Lower leg skin (tissue), 4 donors: ENCODE data around the gene VWA2. TPM values are rescaled to one million over a fixed set of nuclear protein-coding genes. Genes with fewer than 3 reads are reported as not detected.

Experiments
- DNase-seq, 2 donors: peaks; one replicate each; pipeline ENCODE4 v3.0.0-alpha.2; 2019; ENCODE audit warnings: low spot score in 2 of 2
- H3K4me3 ChIP-seq: fragments of 200-600 bp; sonication (generic); 2 replicates; pipeline ENCODE4 v1.5.1; 2017; ENCODE audit warnings: mild to moderate bottlenecking, low read depth; ENCODE audit not compliant: poor library complexity, severe bottlenecking
- POLR2A ChIP-seq, 2 donors: fragments of 450-650 bp; IDR thresholded peaks; one replicate each; pipeline ENCODE4 v1.6.1; 2016 to 2017; ENCODE audit warnings: antibody characterized with exemption in 2 of 2, mild to moderate bottlenecking in 1 of 2, moderate library complexity in 1 of 2
- WGBS, 2 donors: methylation state at CpG; one replicate each; pipeline ENCODE4 v1.1.5; 2018; 5-methylcytosine and 5-hydroxymethylcytosine counted together
- intact Hi-C: fragments of 100-400 bp; cut with DNase I; formaldehyde crosslinking; loops from one replicate; pipeline ENCODE4 v1.15.0; 2023; ENCODE audit warnings: low total_unique reads
- total RNA-seq, 4 donors: library from RNA; depleted of rRNA; stranded (reverse); fragments of >200 nt; gene quantifications; one replicate each; pipeline ENCODE4 v1.1.0, GENCODE V29; 2016
- TF ChIP-seq, protein P1 (sequence below), 3 donors: fragments of 450-650 bp; IDR thresholded peaks; one replicate each; pipeline ENCODE4 v1.5.1; 2016; ENCODE audit warnings: antibody characterized with exemption in 3 of 3, mild to moderate bottlenecking in 3 of 3, moderate library complexity in 2 of 3

VWA2 gene
- total RNA-seq, 4 donors from 2014 or later: 14.2 to 21.7 (median 20.6) TPM

DNA sequence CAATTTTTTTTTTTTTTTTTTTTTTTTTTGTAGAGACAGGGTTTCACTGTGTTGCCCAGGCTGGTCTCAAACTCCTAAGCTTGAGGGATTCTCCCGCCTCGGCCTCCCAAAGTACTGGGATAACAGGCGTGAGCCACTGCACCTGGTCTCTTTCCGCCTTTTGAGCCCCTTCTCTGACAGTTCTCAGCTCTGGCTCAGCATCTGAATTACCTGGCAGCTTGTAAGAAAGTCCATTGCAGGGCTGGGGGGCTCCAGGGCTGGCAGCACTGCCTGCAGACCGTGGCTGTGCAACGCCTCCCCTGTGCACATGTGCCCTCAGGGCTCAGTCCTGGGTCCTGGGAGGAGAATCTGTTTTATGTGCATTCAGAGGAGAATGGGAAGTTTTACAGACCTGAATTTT, 37.6 kb downstream of the VWA2 start:
- TF ChIP-seq POLR2A (IDR thresholded peaks at IDR 0.05): no peak
- TF ChIP-seq, protein P1, sequence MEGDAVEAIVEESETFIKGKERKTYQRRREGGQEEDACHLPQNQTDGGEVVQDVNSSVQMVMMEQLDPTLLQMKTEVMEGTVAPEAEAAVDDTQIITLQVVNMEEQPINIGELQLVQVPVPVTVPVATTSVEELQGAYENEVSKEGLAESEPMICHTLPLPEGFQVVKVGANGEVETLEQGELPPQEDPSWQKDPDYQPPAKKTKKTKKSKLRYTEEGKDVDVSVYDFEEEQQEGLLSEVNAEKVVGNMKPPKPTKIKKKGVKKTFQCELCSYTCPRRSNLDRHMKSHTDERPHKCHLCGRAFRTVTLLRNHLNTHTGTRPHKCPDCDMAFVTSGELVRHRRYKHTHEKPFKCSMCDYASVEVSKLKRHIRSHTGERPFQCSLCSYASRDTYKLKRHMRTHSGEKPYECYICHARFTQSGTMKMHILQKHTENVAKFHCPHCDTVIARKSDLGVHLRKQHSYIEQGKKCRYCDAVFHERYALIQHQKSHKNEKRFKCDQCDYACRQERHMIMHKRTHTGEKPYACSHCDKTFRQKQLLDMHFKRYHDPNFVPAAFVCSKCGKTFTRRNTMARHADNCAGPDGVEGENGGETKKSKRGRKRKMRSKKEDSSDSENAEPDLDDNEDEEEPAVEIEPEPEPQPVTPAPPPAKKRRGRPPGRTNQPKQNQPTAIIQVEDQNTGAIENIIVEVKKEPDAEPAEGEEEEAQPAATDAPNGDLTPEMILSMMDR (IDR thresholded peaks at IDR 0.05): no peak
- 92 to 93% methylated on average over 6 of the region's 6 CpGs for WGBS, 2 donors

DNA sequence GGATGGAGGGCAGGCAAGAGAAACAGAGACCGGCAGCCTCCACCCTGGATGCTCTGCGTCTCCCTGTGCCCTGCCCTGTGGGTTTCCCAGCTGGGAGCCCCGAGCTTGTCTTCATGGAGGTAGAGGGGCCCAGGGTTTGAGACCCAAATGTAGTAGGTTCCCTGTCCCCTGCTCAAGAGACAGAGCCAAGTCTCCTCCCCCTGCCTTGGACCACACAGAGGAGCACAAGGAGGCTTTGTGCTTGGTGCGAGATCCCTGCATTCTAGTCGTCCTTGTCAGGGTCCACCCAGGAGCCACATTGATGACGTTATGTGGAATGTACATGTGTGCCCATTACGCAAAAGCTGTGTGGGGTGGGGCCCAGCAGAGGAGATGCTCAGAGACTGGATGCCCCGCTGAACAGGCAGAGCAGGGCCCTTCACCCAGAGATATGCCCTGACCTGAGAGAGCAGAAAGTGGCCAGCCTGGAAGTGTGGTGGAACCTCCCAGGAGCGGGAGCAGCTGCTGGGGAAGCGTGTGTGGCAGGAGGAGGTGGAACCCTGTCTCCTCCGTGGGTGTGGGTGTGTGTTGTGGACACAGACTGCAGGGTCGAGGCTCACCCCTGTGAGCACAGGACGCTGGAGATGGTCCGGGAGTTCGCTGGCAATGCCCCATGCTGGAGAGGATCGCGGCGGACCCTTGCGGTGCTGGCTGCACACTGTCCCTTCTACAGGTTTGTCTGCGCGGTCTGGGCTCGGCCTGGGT, 39.3 kb downstream of the VWA2 start:
- TF ChIP-seq POLR2A (IDR thresholded peaks at IDR 0.05): no peak
- TF ChIP-seq, protein P1 (IDR thresholded peaks at IDR 0.05): no peak
- intact Hi-C loops: no loop called here
- peak in 1 of 2 donors; percentile 86 for DNase-seq
- WGBS, 2 donors: 79 to 84% methylated on average over 19 to 22 of the region's 22 CpGs
- no peak overlapping the region for H3K4me3 ChIP-seq

More for the DNA sequence above, 37.6 kb downstream of the VWA2 start:
- DNase-seq: peak in 1 of 2 donors; percentile 75
- intact Hi-C loops: no loop called here
- H3K4me3 ChIP-seq: no peak overlapping the region

DNA sequence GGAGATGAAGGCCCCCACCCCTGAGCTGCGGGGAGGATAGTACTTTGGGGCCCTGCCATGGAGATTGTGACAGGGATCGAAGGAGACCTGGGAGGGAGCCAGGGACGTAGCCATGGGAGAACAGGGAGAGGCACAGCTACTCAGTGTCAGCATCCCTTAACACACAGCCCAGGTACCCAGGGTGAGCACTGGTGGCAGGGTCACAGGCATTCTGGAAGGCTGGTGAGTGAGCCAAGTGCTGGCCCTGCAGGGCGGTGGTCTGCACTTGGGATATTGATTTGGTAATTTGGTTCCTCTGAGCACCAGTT, 39.8 kb downstream of the VWA2 start:
- no peak for TF ChIP-seq POLR2A (IDR thresholded peaks at IDR 0.05)
- TF ChIP-seq, protein P1 (IDR thresholded peaks at IDR 0.05): no peak
- DNase-seq: no peak
- no peak overlapping the region for H3K4me3 ChIP-seq
- 56 to 86% methylated on average over 4 of the region's 4 CpGs for WGBS, 2 donors
- intact Hi-C loops: no loop called here

DNA sequence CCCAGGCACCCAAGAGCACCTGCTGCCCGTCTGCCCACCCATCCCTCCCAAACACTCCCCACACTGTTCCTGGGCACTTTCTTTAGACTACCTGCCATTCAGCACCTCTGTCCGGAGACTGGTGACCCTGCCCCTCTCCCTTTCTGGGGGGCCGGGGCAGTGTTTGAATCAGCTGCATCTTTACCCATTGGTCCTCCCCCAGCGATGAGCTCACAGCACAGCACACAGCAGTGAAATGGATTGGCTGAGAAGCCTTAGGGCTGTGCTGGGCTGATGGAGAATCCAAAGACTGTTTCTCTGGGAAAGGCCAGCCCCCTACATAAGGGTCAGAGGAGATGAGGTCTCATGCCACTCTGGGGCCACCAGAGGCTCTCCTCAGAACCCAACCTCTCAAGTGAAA, 40.2 kb downstream of the VWA2 start:
- TF ChIP-seq, protein P1 (IDR thresholded peaks at IDR 0.05): no peak
- TF ChIP-seq POLR2A (IDR thresholded peaks at IDR 0.05): no peak
- WGBS, 2 donors: 91 to 95% methylated on average over 4 of the region's 4 CpGs
- intact Hi-C loops: no loop called here
- no peak overlapping the region for H3K4me3 ChIP-seq
- DNase-seq: peak in 1 of 2 donors; percentile 77

DNA sequence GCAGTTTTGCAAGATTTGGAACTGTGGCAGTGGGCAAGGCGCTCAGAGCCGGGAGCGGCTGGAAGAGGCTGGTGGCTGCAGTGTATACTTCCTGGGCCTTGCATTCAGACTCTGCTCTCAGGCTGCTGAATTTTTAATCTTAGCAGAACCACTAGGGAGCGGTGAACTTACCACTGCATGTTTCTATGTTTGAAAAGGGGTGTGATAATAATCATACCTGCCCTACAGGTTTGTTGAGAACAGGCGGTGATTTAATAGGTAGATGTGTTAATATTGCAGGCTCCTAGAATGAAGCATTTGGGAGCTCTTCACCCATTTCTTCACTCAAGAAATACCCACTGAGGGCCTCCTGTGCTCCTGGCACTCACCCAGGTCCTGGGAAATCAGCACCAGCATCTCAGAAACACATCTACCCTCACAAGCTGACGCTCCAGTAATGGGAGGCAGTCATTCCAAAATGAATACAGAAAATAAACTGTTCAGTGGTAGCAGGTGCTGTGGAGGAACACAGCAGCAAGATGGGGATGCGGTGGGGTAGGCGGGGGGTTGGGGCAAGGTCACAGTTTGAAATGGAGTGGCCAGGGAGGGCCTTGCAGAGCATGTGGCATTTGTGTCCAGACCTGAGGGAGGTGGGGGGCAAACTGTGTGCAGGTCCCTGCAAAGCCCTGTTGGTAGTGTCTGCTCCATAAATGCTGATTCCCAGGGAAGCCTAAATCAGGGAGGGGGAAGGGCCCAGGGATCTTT, 41.0 kb downstream of the VWA2 start:
- WGBS, 2 donors: 76 to 78% methylated on average over 8 of the region's 8 CpGs
- TF ChIP-seq, protein P1 (IDR thresholded peaks at IDR 0.05): no peak
- no peak for TF ChIP-seq POLR2A (IDR thresholded peaks at IDR 0.05)
- peak in 1 of 2 donors; percentile 69 for DNase-seq
- no peak overlapping the region for H3K4me3 ChIP-seq
- intact Hi-C loops: no loop called here
